ENCODE measurements around the gene C17orf67. TPM values are rescaled to one million over a fixed set of nuclear protein-coding genes. Genes with fewer than 3 reads are reported as not detected.
"Not testable (repeated sequence)": the region's sequence is repeated elsewhere in the genome, so short reads cannot be mapped to it uniquely, and the experiment has no call there.

The C17orf67 gene
- total RNA-seq, 1 donor from 2014 or later, result 1.1 TPM

DNA sequence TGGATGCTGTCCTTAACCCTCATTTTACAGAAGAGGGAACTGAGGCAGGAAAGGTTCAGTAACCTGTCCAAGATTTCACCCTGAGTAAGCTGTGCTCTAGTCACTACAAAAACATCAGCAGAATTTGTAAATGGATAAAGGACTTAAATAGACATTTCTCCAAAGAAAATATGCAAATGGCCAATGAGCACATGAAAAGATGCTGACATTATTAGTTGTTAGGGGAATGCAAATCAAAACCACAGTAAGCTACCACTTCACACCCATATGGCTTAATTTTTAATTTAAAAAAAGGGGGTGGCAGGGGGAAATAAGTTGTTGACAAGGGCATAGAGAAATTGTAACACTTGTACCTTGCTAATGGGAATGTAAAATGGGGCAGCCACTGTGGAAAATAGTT is 51.4 kb downstream of the C17orf67 start:
- no peak for DNase-seq
- intact Hi-C loops (cut with micrococcal nuclease), result no loop called here
- ATAC-seq, result no peak

DNA sequence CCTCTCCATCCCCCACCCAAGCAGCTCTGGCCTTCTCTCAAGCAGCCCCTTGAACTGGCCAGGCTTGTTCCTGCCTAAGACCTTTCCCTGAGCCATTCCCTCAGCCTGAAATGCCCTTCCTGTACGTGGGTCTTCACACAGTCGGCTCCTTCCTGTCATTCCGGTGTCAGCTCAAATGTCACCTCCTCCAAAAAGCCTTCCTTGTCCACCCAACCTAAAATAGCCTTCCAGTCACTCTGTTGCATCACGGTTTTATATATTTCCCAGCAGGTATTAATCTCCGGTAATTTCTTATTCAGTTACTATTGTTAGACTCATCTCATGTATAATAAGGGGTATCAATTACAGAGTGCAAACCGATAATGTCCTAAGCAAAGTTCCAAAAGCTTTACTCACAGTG is 51.8 kb downstream of the C17orf67 start:
- no peak for ATAC-seq
- intact Hi-C loops (cut with micrococcal nuclease), result no loop called here
- no peak for DNase-seq

DNA sequence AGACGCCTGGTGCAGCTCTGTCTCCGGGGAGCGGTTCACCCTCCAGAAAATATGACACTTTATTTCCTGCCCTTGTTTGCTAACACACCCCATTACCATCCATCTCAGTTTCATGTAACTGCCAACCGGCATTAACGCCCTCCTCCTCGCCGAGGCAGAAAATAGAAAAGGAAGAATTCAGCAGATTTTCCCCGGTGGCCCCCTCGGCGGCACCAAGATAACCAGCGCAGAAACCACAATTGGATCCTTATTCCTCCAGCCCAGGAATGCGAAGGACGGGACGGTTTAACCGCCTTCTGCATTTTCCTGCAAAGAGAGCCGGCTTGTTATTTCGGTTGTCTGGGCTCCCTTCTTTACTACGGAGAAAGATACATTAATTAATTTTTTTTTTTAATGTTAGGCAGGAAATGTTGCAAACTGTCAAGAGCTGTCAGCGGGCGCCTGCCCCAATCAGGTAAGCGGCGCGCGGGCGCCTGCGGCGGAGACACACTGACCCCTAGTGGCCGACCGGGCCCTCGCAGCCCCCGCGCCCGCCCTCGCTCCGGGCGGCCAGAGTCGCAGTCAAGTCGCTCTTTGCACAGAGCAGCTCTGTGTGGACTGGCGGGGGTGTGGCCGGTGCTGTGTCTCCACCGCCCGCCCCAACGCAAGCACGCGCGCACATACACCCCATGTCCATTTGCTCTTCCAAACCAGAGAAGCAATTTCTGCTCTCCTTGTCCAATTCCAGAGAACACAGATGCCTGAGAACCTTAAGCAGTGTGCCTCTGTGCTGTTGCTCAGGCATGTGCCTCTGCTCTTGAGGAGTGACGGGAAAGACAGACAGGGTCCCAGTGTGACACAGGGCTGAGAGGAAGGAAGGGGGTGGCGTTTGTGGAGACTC is 53.6 kb downstream of the C17orf67 start:
- intact Hi-C loops (cut with micrococcal nuclease), result loop anchor here (10.0 kb wide), 1 partner anchor 185 kb away; the partner anchor contains the start of gene NOG
- peak; percentile 98 for ATAC-seq

DNA sequence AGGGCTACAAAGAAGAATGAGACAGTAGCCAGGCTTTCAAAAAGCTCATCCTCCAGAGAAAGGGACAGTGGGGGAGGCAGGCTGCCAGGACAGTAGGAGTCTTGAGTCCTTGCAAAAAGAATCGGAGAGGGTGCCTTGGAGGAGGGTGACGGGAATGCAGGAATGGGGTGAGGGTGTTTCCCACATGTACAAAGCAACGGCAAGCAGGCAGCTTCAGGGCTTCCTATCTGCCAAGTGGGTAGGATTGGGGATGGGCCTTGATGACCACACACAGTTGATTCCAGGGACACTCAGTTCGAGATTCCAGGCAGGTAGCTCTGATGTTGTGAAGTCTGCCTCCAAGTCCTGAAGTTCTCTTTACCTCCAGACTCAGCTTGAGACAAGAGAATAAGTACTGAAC is 54.4 kb downstream of the C17orf67 start:
- intact Hi-C loops (cut with micrococcal nuclease), result loop anchor here (10.0 kb wide), 1 partner anchor 185 kb away; the partner anchor contains the start of gene NOG
- no peak for DNase-seq

More for the DNA sequence above, 53.6 kb downstream of the C17orf67 start:
- peak; percentile 86 for DNase-seq

DNA sequence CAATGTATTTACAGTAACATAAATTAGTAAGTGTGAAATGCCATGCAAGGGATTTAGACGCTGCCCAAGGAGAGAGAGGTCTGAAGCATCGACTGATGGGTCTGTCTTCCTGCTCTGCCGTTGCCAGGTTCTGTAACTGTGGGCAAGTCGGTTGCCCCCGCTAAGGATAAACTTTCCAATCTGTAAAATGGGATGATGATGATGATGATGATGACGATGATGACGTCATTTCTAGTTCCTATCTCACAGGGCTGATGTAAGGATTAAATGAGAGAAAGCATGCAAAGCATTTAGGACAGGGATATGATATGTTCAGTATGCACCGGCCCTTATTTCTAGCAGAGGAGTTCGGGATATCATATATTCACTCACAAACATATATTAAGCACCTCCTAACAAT is 54.8 kb downstream of the C17orf67 start:
- no peak for ATAC-seq
- intact Hi-C loops (cut with micrococcal nuclease), result loop anchor here (10.0 kb wide), 1 partner anchor 184 kb away; the partner anchor contains the start of gene NOG
- DNase-seq, result no peak

More for the DNA sequence above, 54.4 kb downstream of the C17orf67 start:
- ATAC-seq, result no peak

DNA sequence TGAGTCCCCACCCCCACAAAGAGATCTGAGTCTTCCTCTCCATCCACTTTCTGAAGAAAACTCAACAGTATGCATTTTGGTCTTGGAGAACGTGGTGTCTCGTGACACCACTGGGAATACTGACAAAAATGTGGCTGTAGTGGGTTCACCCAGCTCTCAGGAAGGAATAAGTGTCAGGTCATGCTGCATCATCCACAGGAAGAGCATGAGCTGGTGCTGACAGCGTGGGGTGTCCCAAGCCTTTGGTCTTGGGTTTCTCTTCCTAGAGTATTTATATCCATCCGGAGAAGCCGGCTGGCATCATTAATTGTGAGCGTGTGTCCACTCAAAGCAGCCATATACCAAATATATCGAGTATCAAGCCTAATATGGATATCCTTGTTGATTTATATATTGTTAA is 55.9 kb downstream of the C17orf67 start:
- DNase-seq (no peak), ATAC-seq (no peak)
- intact Hi-C loops (cut with micrococcal nuclease), result loop anchor here (10.0 kb wide), 1 partner anchor 183 kb away; the partner anchor contains the start of gene NOG

DNA sequence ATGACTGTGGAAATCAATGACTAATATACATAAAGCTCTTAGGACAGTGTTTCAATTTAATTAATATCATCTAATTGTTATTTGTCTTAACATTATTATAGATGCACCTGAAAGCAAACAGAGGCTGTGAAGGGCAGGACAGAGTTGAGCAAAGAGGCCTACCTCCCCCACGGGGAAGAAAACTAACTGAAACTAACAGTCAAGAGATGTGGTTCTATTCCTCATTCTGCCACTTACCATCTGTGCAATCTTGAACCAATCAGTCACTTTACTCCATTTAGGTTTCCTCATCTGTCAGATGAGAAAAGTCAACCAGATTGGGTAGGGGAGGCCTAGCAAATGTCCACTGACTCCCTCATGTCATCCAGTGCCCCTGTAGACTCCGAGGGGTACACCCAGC is 59.1 kb downstream of the C17orf67 start:
- no peak for ATAC-seq
- intact Hi-C loops (cut with micrococcal nuclease), result loop anchor here (10.0 kb wide), 1 partner anchor 180 kb away; the partner anchor contains the start of gene NOG
- DNase-seq, result no peak

DNA sequence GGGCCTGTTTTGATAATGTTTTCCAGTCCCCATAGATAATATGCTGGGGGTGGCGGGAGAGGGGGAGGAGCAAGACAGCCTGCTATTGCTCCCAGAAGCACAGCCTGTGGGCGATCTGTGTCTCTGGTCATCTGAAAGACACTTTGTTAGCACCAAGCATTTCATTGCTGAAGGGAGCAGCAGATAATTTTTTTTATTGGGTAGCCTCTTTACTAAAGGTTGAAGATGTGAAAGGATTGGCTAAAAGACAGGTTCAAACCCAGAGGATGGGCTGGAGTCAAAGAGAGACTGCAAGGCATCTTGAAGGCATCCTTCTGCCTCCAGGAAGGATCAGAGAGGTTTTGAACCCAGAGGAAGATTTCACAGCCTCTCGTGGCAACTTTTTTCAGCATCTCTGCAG is 60.6 kb downstream of the C17orf67 start:
- DNase-seq (no peak), ATAC-seq (no peak)
- intact Hi-C loops (cut with micrococcal nuclease), result loop anchor here (10.0 kb wide), 1 partner anchor 178 kb away; the partner anchor contains the start of gene NOG

DNA sequence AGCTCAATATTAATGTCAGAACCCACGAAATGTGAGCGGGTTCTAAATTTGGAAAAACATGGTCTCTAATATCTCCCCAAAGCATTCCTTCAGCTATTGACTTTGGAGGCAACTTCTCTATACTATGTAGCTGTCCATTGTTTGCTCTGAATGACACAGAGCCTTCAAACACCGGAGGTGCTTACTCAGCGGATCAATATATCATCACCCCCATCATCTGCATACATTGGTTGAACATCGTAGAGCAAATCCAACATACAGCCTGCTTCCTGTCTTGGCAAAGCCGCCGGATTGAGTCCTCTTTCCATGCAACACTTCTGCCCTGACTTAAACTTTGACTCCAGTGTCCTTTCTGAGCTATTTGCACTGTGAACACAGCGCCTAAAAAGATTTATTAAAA is 61.3 kb downstream of the C17orf67 start:
- ATAC-seq, result no peak
- no peak for DNase-seq
- intact Hi-C loops (cut with micrococcal nuclease), result loop anchor here (10.0 kb wide), 1 partner anchor 178 kb away; the partner anchor contains the start of gene NOG

DNA sequence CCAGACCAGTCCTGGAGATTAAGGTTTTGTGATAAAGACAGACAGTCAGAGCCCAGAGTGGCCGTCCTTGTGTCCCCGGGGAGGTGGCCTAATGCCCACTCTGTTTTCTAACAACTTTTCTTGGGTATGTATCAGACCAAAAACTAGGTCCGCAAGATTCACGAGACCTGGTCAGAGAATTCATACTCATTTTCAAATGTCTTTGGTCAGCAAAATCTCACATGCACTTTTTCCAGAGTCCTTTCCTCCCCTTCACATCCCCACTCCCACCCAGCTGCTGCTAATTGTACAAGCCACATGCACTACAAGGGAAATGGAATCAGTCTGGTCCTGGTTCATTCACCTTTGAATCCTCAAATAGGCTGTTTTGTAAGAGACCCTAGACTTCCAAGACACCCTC is 61.7 kb downstream of the C17orf67 start:
- ATAC-seq (no peak), DNase-seq (no peak)
- intact Hi-C loops (cut with micrococcal nuclease), result loop anchor here (10.0 kb wide), 1 partner anchor 177 kb away; the partner anchor contains the start of gene NOG

DNA sequence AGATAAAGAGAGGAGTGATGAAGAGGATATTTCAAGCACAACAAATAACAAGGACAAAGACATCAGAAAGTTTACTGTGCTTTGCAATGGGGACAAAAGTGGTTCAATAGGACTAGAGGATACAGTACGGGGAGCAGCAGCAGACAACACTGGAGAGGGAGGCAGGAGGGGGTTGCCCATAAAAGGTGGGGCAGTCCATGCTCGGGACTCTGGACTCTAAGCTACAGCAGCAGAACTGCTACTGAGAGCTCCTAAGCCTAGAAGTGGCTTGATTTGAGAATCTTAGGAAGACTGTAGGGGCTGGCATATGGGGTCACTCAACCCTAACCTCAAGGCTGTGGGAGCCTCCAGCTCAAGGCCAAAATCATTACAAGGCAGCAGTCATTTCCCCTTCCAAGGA is 62.2 kb downstream of the C17orf67 start:
- DNase-seq (no peak), ATAC-seq (no peak)
- intact Hi-C loops (cut with micrococcal nuclease), result loop anchor here (10.0 kb wide), 1 partner anchor 177 kb away; the partner anchor contains the start of gene NOG

DNA sequence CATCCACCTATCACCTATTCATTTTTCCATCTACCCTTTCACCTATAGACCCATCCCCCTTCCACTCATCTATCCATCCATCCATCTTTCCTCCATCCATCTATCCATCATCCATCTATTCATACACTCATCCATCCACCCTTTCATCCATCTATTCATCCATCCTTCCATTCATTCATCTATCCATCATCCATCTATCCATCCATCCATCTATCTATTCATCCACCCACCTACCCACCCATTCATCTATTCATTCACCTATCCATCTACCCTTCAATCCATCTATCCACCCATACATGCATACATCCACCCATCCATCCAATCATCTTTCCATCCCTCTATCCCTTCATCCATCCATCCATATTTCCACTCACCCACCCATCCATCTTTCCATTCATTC is 63.3 kb downstream of the C17orf67 start:
- ATAC-seq (no peak), DNase-seq (no peak)
- intact Hi-C loops (cut with micrococcal nuclease), result loop anchor here (10.0 kb wide), 1 partner anchor 176 kb away; the partner anchor contains the start of gene NOG

DNA sequence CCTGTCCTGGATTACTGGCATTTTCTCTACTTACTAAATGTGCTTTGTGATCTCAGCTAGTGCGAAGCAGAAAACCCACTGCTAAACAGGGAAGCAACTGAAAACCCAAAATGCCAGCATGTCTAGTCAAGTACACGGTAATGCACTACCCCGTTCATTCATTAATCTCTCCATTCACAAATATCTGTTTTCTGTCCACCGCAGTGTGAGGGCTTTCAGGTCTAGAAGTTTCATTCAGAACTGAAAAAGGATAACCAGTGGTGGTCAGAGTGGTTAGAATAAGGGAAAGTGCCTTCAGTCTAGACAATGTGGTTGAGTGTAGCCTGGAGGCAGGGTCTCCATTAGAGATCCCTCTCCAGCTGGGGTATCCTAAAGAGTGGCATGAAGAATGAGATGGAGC is 68.3 kb downstream of the C17orf67 start:
- intact Hi-C loops (cut with micrococcal nuclease), result no loop called here
- DNase-seq (no peak), ATAC-seq (no peak)

DNA sequence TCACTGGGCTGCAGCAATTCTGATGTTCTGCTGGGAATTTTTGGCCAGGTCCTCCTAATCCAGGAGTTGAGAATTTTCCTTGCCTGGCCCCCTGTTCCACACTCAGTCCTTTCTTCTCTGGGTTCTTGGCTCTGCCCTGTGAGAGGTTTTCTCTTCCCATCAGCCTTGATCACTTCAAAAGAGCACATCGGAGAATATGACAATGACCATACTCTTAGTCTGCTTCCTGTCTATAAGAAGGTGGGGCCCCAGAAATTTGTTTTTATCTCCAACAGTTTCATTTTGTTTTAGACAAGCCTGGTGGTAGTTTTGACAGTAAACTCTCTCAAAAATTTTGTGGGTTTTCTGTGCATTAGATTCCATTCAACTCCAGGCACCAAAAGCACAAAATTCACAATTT is 70.7 kb downstream of the C17orf67 start:
- intact Hi-C loops (cut with micrococcal nuclease), result no loop called here
- DNase-seq (no peak), ATAC-seq (no peak)

DNA sequence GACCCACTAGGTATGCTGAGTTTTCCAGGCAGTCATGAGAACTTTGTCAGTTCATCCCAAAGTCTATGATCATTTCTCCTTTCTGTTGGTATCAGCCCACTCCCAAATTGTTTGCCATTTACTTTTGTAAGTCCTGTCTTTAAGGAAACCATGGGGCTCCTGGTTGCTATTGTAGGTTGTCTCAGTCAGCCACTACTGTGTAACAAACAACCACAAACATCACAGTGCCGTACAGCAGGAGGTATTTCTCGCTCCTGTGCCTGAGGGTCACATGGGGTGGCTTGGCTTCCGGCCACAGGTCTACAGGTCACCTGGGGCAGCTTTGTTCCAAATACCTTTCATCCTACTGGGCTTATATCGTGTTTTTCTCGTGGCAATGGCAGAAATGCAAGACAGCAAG is 71.6 kb downstream of the C17orf67 start:
- no peak for ATAC-seq
- no peak for DNase-seq
- intact Hi-C loops (cut with micrococcal nuclease), result no loop called here

DNA sequence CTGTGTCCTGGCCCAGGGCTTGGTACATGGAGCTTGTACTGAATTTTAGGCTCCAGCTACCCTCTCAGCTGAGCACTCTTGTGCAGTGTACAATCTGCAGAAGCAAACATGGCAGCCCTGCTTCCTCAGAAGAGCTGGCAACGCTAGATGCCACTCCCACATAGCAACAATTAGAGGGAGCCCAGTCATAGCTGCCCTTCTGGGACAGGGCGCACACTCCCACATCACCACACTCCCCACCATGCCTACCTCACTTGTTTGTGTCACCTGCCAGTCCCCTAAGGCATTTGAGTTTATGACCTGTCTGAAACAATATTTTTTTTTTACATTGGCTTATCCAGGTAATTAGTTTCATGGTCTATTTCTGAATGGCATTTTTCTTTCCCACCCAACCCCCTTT is 72.3 kb downstream of the C17orf67 start:
- intact Hi-C loops (cut with micrococcal nuclease), result no loop called here
- no peak for DNase-seq
- no peak for ATAC-seq

DNA sequence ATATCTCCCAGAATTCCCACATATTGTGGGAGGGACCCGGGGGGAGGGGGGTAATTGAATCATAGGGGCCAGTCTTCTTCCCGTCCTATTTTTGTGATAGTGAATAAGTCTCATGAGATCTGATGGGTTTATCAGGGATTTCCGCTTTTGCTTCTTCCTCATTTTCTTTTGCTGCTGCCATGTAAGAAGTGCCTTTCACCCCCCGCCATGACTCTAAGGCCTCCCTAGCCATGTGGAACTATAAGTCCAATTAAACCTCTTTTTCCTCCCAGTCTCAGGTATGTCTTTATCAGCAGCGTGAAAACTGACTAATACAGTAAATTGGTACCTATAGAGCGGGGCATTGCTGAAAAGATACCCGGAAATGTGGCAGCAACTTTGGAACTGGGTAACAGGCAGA is 76.1 kb downstream of the C17orf67 start:
- intact Hi-C loops (cut with micrococcal nuclease); ATAC-seq; DNase-seq: not testable (repeated sequence)

DNA sequence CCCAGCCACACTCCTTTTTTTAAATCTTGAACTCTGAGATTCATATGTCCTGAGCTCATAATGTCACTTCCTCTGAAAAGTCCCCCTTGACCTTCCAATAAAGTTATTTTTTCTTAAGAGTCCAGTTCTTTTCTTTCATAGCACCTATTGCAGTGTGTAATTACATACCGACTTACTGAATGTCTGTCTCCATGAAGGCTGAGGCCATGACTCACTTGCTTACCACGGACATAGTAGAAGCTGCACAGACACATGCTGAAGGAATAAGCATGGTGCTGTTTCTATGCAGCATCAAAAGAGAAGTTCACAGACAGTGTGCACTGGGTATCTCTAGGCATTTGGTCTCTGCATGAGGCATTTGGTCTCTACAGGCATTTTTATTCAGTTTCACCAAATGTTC is 77.2 kb downstream of the C17orf67 start:
- ATAC-seq, result no peak
- DNase-seq, result no peak
- intact Hi-C loops (cut with micrococcal nuclease), result no loop called here

DNA sequence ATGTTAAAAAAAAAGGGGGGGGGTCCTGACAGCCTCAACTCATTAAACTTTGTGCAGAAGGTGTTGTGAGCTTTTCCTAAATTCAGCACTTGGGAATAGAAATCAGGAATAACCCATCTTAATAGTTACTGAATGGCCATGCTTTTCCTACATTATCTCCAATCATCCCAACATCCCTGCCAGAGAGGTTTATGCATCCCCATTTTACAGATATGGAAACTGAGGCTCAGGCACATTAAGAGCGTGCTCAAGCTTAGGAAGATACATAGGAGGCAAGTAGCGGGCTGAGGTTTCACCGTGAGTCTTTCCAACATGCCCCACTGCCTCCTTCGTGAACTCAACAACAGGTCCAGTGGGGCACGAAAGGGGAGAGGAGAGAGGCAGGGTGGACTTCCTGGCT is 78.4 kb downstream of the C17orf67 start:
- DNase-seq, result no peak
- intact Hi-C loops (cut with micrococcal nuclease), result no loop called here

DNA sequence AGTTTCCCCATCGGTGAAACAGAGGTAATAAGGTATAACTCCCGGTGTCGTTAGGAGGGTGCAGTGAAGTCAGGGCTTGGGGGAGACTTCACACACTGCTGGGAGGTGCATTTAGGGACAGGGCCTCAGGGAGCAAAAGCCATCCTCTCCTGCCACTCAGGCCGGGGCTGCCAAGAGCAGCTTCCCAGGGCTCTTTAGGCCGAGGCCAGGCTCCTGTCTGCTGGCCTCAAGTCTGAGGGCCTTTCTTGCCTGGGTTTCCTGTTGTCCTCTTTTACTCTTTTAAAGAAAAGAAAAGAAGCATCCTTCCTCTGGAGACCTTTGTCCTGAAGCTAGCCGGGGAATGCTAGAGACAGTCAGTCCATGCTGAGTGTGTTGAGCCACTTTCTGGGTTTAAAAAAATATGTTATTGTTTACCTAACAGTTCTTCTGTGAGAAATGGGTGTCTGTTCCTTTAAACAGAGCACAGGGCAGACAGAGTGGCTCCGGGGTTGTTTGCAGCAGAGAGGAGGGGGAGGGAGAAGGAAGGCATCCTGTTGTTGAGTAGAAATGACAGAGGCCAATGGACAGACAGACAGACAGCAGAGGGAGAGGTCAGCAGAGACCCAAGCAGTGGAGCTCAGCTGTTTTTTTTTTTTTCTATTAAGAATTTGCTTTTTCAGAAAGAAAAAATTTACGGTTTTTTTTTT is 79.1 kb downstream of the C17orf67 start:
- no peak for DNase-seq
- intact Hi-C loops (cut with micrococcal nuclease), result no loop called here
- no peak for ATAC-seq

More for the DNA sequence above, 78.4 kb downstream of the C17orf67 start:
- ATAC-seq, result no peak

Measured in left ventricle myocardium superior (tissue), 1 donor.